HL-60 (cell line): ENCODE measurements around the gene EGFLAM.

Source experiments
- GABPA ChIP-seq: IDR thresholded peaks from 2 replicates; pipeline ENCODE4 v1.6.1; 2012; ENCODE audit warnings: low read depth
- POLR2AphosphoS5 ChIP-seq: IDR thresholded peaks from 2 replicates; pipeline ENCODE4 v1.6.1; 2012; ENCODE audit warnings: low read depth
- REST ChIP-seq: IDR thresholded peaks from 2 replicates; pipeline ENCODE4 v1.6.1; 2012; ENCODE audit warnings: low read depth; ENCODE audit not compliant: insufficient replicate concordance
- TF ChIP-seq, protein P1 (sequence below): IDR thresholded peaks from one replicate; pipeline ENCODE4 v1.5.1; 2011; ENCODE audit warnings: low read length, control low read depth, inconsistent platforms; ENCODE audit not compliant: insufficient read depth

- no peak for TF ChIP-seq POLR2AphosphoS5
- TF ChIP-seq, protein P1, sequence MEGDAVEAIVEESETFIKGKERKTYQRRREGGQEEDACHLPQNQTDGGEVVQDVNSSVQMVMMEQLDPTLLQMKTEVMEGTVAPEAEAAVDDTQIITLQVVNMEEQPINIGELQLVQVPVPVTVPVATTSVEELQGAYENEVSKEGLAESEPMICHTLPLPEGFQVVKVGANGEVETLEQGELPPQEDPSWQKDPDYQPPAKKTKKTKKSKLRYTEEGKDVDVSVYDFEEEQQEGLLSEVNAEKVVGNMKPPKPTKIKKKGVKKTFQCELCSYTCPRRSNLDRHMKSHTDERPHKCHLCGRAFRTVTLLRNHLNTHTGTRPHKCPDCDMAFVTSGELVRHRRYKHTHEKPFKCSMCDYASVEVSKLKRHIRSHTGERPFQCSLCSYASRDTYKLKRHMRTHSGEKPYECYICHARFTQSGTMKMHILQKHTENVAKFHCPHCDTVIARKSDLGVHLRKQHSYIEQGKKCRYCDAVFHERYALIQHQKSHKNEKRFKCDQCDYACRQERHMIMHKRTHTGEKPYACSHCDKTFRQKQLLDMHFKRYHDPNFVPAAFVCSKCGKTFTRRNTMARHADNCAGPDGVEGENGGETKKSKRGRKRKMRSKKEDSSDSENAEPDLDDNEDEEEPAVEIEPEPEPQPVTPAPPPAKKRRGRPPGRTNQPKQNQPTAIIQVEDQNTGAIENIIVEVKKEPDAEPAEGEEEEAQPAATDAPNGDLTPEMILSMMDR, result no peak
- TF ChIP-seq REST, result no peak
- no peak for TF ChIP-seq GABPA
Measured at GRCh38 chr5:38228914-38229313, 29.4 kb upstream of the EGFLAM start.
